ENCODE measurements around the gene ZMIZ1.

ZMIZ1 gene

GRCh38 chr10:79258894-79259293 lies 190.1 kb downstream of the ZMIZ1 start:
- no peak for DNase-seq (ENCODE audit: low read depth in 1 of 2, low spot score in 1 of 2)

GRCh38 chr10:79259834-79260233 lies 191.1 kb downstream of the ZMIZ1 start:
- DNase-seq (ENCODE audit: low read depth in 1 of 2, low spot score in 1 of 2), result no peak

- no peak for DNase-seq (ENCODE audit: low read depth in 1 of 2, low spot score in 1 of 2)
Observed at GRCh38 chr10:79260811-79261740, 192.3 kb downstream of the ZMIZ1 start.

- no peak for DNase-seq (ENCODE audit: low read depth in 1 of 2, low spot score in 1 of 2)
Observed at GRCh38 chr10:79262131-79262530, 193.4 kb downstream of the ZMIZ1 start.

GRCh38 chr10:79262959-79263746 lies 194.4 kb downstream of the ZMIZ1 start:
- DNase-seq (ENCODE audit: low read depth in 1 of 2, low spot score in 1 of 2), result no peak

GRCh38 chr10:79263939-79264338 lies 195.2 kb downstream of the ZMIZ1 start:
- no peak for DNase-seq (ENCODE audit: low read depth in 1 of 2, low spot score in 1 of 2)

- DNase-seq (ENCODE audit: low read depth in 1 of 2, low spot score in 1 of 2), result no peak
Observed at GRCh38 chr10:79264942-79265341, 196.2 kb downstream of the ZMIZ1 start.

GRCh38 chr10:79266084-79266483 lies 197.3 kb downstream of the ZMIZ1 start:
- no peak for DNase-seq (ENCODE audit: low read depth in 1 of 2, low spot score in 1 of 2)

GRCh38 chr10:79266543-79267312 lies 198.0 kb downstream of the ZMIZ1 start:
- no peak for DNase-seq (ENCODE audit: low read depth in 1 of 2, low spot score in 1 of 2)

- no peak for DNase-seq (ENCODE audit: low read depth in 1 of 2, low spot score in 1 of 2)
Observed at GRCh38 chr10:79267499-79267898, 198.7 kb downstream of the ZMIZ1 start.

GRCh38 chr10:79268161-79268601 lies 199.4 kb downstream of the ZMIZ1 start:
- DNase-seq (ENCODE audit: low read depth in 1 of 2, low spot score in 1 of 2), result no peak

- DNase-seq (ENCODE audit: low read depth in 1 of 2, low spot score in 1 of 2), result no peak
Observed at GRCh38 chr10:79268742-79269141, 200.0 kb downstream of the ZMIZ1 start.

GRCh38 chr10:79269443-79269842 lies 200.7 kb downstream of the ZMIZ1 start:
- no peak for DNase-seq (ENCODE audit: low read depth in 1 of 2, low spot score in 1 of 2)

GRCh38 chr10:79269969-79270368 lies 201.2 kb downstream of the ZMIZ1 start:
- DNase-seq (ENCODE audit: low read depth in 1 of 2, low spot score in 1 of 2), result no peak

GRCh38 chr10:79270466-79271246 lies 201.9 kb downstream of the ZMIZ1 start:
- no peak for DNase-seq (ENCODE audit: low read depth in 1 of 2, low spot score in 1 of 2)

GRCh38 chr10:79272353-79272752 lies 203.6 kb downstream of the ZMIZ1 start:
- DNase-seq (ENCODE audit: low read depth in 1 of 2, low spot score in 1 of 2), result no peak

- DNase-seq (ENCODE audit: low read depth in 1 of 2, low spot score in 1 of 2), result no peak
Observed at GRCh38 chr10:79273604-79274003, 204.8 kb downstream of the ZMIZ1 start.

GRCh38 chr10:79274279-79275104 lies 205.7 kb downstream of the ZMIZ1 start:
- no peak for DNase-seq (ENCODE audit: low read depth in 1 of 2, low spot score in 1 of 2)

GRCh38 chr10:79275105-79275430 lies 206.3 kb downstream of the ZMIZ1 start:
- DNase-seq (ENCODE audit: low read depth in 1 of 2, low spot score in 1 of 2), result no peak

GRCh38 chr10:79275431-79275851 lies 206.7 kb downstream of the ZMIZ1 start:
- no peak for DNase-seq (ENCODE audit: low read depth in 1 of 2, low spot score in 1 of 2)
